ENCODE measurements around the gene MYBPC2.

DNA sequence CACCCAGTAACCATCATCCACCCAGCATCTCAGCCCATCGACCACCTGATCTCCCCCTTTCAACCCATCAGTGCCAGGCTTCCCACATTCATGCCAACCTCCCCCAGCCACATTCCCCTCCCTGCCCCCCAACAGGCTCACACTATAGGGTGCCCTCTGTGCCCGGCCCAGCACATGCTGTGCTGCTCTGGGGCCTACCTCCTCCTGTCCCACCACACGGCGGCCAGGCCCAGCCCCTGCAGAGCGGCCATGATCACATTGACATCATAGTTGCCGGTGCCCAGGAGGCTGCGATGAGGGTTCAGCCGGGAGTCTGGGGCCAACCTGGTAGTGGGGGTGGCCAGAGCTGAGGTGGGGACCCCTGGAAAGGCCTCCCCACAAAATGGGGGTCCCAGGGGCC lies 74.7 kb downstream of the MYBPC2 start:
- no peak for TF ChIP-seq CTCF (IDR thresholded peaks at IDR 0.05)
- TF ChIP-seq POLR2A (IDR thresholded peaks at IDR 0.05), result no peak

Data from thyroid gland (tissue), 4 donors.